Measurements from ENCODE around the gene AKR1C4. TPM values are rescaled to one million over a fixed set of nuclear protein-coding genes. Genes with fewer than 3 reads are reported as not detected.

The AKR1C4 gene
- total RNA-seq, 4 donors from 2014 or later, result not detected

GRCh38 chr10:5266804-5267203 is 70.2 kb downstream of the AKR1C4 start:
- 93 to 100% methylated on average over 1 of the region's 1 CpG for WGBS, 2 donors (ENCODE audit: low coverage in 1 of 2)
- ATAC-seq, result no peak
- Histone ChIP-seq H3K4me3 (no peak overlapping the region), H3K27me3 (no peaks in the 10 kb centered on the region), H3K4me1 (no peaks in the 10 kb centered on the region), H3K27ac (no peak overlapping the region), H3K9me3 (peaks cover 0 to 15% (median 0%) of the 10 kb centered on the region in 3 donors), H3K36me3 (no peaks in the 10 kb centered on the region)
- TF ChIP-seq POLR2A (IDR thresholded peaks at IDR 0.05) (no peak), EP300 (IDR thresholded peaks at IDR 0.05) (no peak), CTCF (IDR thresholded peaks at IDR 0.05) (no peak), POLR2AphosphoS5 (IDR thresholded peaks at IDR 0.05) (no peak)

GRCh38 chr10:5268234-5268633 is 71.6 kb downstream of the AKR1C4 start:
- Histone ChIP-seq H3K27ac (no peak overlapping the region), H3K4me1 (no peaks in the 10 kb centered on the region), H3K4me3 (no peak overlapping the region), H3K36me3 (no peaks in the 10 kb centered on the region), H3K27me3 (no peaks in the 10 kb centered on the region), H3K9me3 (peaks cover 0 to 15% (median 0%) of the 10 kb centered on the region in 3 donors)
- no peak for TF ChIP-seq POLR2A (IDR thresholded peaks at IDR 0.05)
- no peak for TF ChIP-seq POLR2AphosphoS5 (IDR thresholded peaks at IDR 0.05)
- TF ChIP-seq CTCF (IDR thresholded peaks at IDR 0.05), result no peak
- no peak for TF ChIP-seq EP300 (IDR thresholded peaks at IDR 0.05)
- no peak for ATAC-seq

Other genes with a start within 250 kb of the AKR1C4 start
- 100 to 1,000 TPM in 3 of 4 donors, 10 to 100 TPM in 1; 81.9 to 307 (median 222) TPM for gene AKR1C1, start 233.4 kb upstream of the AKR1C4 start, total RNA-seq
- gene AKR1C2, start 193.0 kb upstream of the AKR1C4 start, total RNA-seq, result 10 to 100 TPM; 13.5 to 48.3 (median 17.7) TPM
- 10 to 100 TPM; 14.3 to 32.2 (median 19.3) TPM for gene AKR1C3, start 102.4 kb upstream of the AKR1C4 start, total RNA-seq
- not detected for gene AKR1C8, start 11.7 kb upstream of the AKR1C4 start, total RNA-seq
- not detected for gene UCN3, start 168.1 kb downstream of the AKR1C4 start, total RNA-seq
- gene TUBAL3, start 208.0 kb downstream of the AKR1C4 start, total RNA-seq, result 1 to 10 TPM in 1 of 4 donors, under 1 TPM in 1, not detected in 2; 0.62 to 2.0 TPM
- gene NET1, start 215.7 kb downstream of the AKR1C4 start, total RNA-seq, result 100 to 1,000 TPM; 288 to 401 (median 343) TPM

Data from gastroesophageal sphincter (tissue), 4 donors.